Spinal cord (tissue), 10 donors: Measurements from ENCODE around the gene CENPP. TPM values are rescaled to one million over a fixed set of nuclear protein-coding genes. Genes with fewer than 3 reads are reported as not detected.

ENCODE experiments used
- DNase-seq, 6 donors: peaks; one replicate each; pipeline versions ENCODE4 v3.0.0 to v3.0.0-alpha.2; 2013 to 2015; ENCODE audit warnings: low spot score in 6 of 6, low read depth in 4 of 6
- H3K27ac ChIP-seq: one replicate; pipeline ENCODE4 v1.5.1; 2013; ENCODE audit warnings: low read depth, low read length, control low read depth
- H3K27me3 ChIP-seq: one replicate; pipeline ENCODE4 v1.6.1; 2013; ENCODE audit warnings: low read length; ENCODE audit not compliant: control insufficient read depth, insufficient read depth
- H3K36me3 ChIP-seq: one replicate; pipeline ENCODE4 v1.6.1; 2013; ENCODE audit warnings: low read length; ENCODE audit not compliant: control insufficient read depth, insufficient read depth
- H3K4me1 ChIP-seq: one replicate; pipeline ENCODE4 v1.6.1; 2013; ENCODE audit warnings: low read length; ENCODE audit not compliant: control insufficient read depth, insufficient read depth
- H3K4me3 ChIP-seq: one replicate; pipeline ENCODE4 v1.5.1; 2013; ENCODE audit warnings: low read depth, low read length, control low read depth
- H3K9me3 ChIP-seq: one replicate; pipeline ENCODE4 v1.6.1; 2013; ENCODE audit warnings: low read length; ENCODE audit not compliant: control insufficient read depth, insufficient read depth
- WGBS: methylation state at CpG from one replicate; pipeline ENCODE4 v1.1.5; 2013; ENCODE audit warnings: missing lambda C conversion rate; ENCODE audit not compliant: insufficient coverage; 5-methylcytosine and 5-hydroxymethylcytosine counted together
- polyA plus RNA-seq, 2 donors: library from polyadenylated mRNA; unstranded; fragments of 120-200 nt; gene quantifications; one replicate each; pipeline ENCODE4 v1.2.1, GENCODE V29; 2013; ENCODE audit not compliant: insufficient read length in 2 of 2
- total RNA-seq, 2 donors: library from RNA; depleted of rRNA in 1 of 2; stranded (reverse); fragments of 120-200 nt in 1 of 2; fragments of >200 nt in 1 of 2; gene quantifications; one replicate each; pipeline versions ENCODE4 v1.2.3 to v1.2.4, GENCODE V29; 2013 to 2014
- donor health status: healthy.

The CENPP gene
- total and polyA plus RNA-seq, 4 donors = 5.4 to 15.5 (median 10.2) TPM

GRCh38 chr9:92478783-92479182 is 153.0 kb downstream of the CENPP start:
- DNase-seq = no peak
- H3K9me3 ChIP-seq = no peaks in the 10 kb centered on the region
- no peaks in the 10 kb centered on the region for H3K36me3 ChIP-seq
- no peaks in the 10 kb centered on the region for H3K27me3 ChIP-seq
- no peak overlapping the region for H3K4me3 ChIP-seq
- H3K27ac ChIP-seq = no peak overlapping the region
- no peaks in the 10 kb centered on the region for H3K4me1 ChIP-seq
- WGBS = 88% methylated on average over 6 of the region's 7 CpGs

- H3K4me1 ChIP-seq = no peaks in the 10 kb centered on the region
- DNase-seq = no peak
- H3K4me3 ChIP-seq = no peak overlapping the region
- H3K27ac ChIP-seq = peak overlapping the region; percentile 29
- H3K36me3 ChIP-seq = no peaks in the 10 kb centered on the region
- H3K9me3 ChIP-seq = no peaks in the 10 kb centered on the region
- H3K27me3 ChIP-seq = no peaks in the 10 kb centered on the region
Observed at GRCh38 chr9:92479346-92479745, 153.6 kb downstream of the CENPP start.

- WGBS = no CpG with 5 or more reads among the region's 2 CpGs
- H3K36me3 ChIP-seq = no peaks in the 10 kb centered on the region
- no peaks in the 10 kb centered on the region for H3K4me1 ChIP-seq
- peak overlapping the region; percentile 62 for H3K27ac ChIP-seq
- no peak for DNase-seq
- peak overlapping the region; percentile 32 for H3K4me3 ChIP-seq
- no peaks in the 10 kb centered on the region for H3K27me3 ChIP-seq
- no peaks in the 10 kb centered on the region for H3K9me3 ChIP-seq
Observed at GRCh38 chr9:92480291-92480771, 154.6 kb downstream of the CENPP start.

- H3K4me1 ChIP-seq = no peaks in the 10 kb centered on the region
- peak overlapping the region; percentile 32 for H3K4me3 ChIP-seq
- peak overlapping the region; percentile 62 for H3K27ac ChIP-seq
- DNase-seq = peak in 1 of 6 donors; percentile 80
- H3K27me3 ChIP-seq = no peaks in the 10 kb centered on the region
- WGBS = no CpG with 5 or more reads among the region's 2 CpGs
- H3K36me3 ChIP-seq = no peaks in the 10 kb centered on the region
- no peaks in the 10 kb centered on the region for H3K9me3 ChIP-seq
Observed at GRCh38 chr9:92480986-92481633, 155.4 kb downstream of the CENPP start.

GRCh38 chr9:92482329-92482728 is 156.6 kb downstream of the CENPP start, which contains the start of gene ASPN:
Gene ASPN (minus strand): TSS chr9:92482506.
- no CpG with 5 or more reads among the region's 3 CpGs for WGBS
- Histone ChIP-seq H3K27me3 (no peaks in the 10 kb centered on the region), H3K4me1 (no peaks in the 10 kb centered on the region), H3K9me3 (no peaks in the 10 kb centered on the region), H3K36me3 (no peaks in the 10 kb centered on the region), H3K4me3 (peak within 1 kb of the TSS; percentile 32), H3K27ac (peak within 1 kb of the TSS; percentile 62)
- DNase-seq = peak in 1 of 6 donors; percentile 48

- no peaks in the 10 kb centered on the region for H3K4me1 ChIP-seq
- H3K4me3 ChIP-seq = no peak overlapping the region
- no peaks in the 10 kb centered on the region for H3K9me3 ChIP-seq
- DNase-seq = no peak
- no peaks in the 10 kb centered on the region for H3K27me3 ChIP-seq
- no peaks in the 10 kb centered on the region for H3K36me3 ChIP-seq
- no peak overlapping the region for H3K27ac ChIP-seq
Observed at GRCh38 chr9:92482805-92483204, 157.1 kb downstream of the CENPP start.

- WGBS = 90% methylated on average over 1 of the region's 5 CpGs
- Histone ChIP-seq H3K27me3 (no peaks in the 10 kb centered on the region), H3K36me3 (no peaks in the 10 kb centered on the region), H3K9me3 (no peaks in the 10 kb centered on the region), H3K27ac (peak overlapping the region; percentile 22), H3K4me1 (no peaks in the 10 kb centered on the region), H3K4me3 (no peak overlapping the region)
- DNase-seq = no peak
Observed at GRCh38 chr9:92483627-92484545, 158.1 kb downstream of the CENPP start.

- H3K4me1 ChIP-seq = no peaks in the 10 kb centered on the region
- peak overlapping the region; percentile 6 for H3K27ac ChIP-seq
- no peaks in the 10 kb centered on the region for H3K9me3 ChIP-seq
- H3K27me3 ChIP-seq = no peaks in the 10 kb centered on the region
- no peak overlapping the region for H3K4me3 ChIP-seq
- DNase-seq = no peak
- H3K36me3 ChIP-seq = no peaks in the 10 kb centered on the region
- no CpG with 5 or more reads among the region's 3 CpGs for WGBS
Observed at GRCh38 chr9:92484563-92484962, 158.8 kb downstream of the CENPP start.

- no peak overlapping the region for H3K27ac ChIP-seq
- H3K27me3 ChIP-seq = no peaks in the 10 kb centered on the region
- H3K4me1 ChIP-seq = no peaks in the 10 kb centered on the region
- H3K4me3 ChIP-seq = no peak overlapping the region
- H3K36me3 ChIP-seq = no peaks in the 10 kb centered on the region
- no peak for DNase-seq
- H3K9me3 ChIP-seq = no peaks in the 10 kb centered on the region
- WGBS = no CpG with 5 or more reads among the region's 3 CpGs
Observed at GRCh38 chr9:92486371-92486770, 160.6 kb downstream of the CENPP start.
